HCT116 (cell line): ENCODE results near the gene MX2. TPM values are rescaled to one million over a fixed set of nuclear protein-coding genes. Genes with fewer than 3 reads are reported as not detected.

Source experiments
- ATAC-seq: fragments of 200-7000 bp; cut with Tn5 transposase; 2 replicates; pipeline ENCODE4 v1.9.1; 2020; ENCODE audit warnings: mild to moderate bottlenecking, moderate library complexity
- BruUV-seq: library from RNA; stranded (reverse); fragments of 400-500 nt; replicated peaks from 2 replicates; lab custom pipeline; 2021; lab: Mats Ljungman, UMichigan
- CTCF ChIA-PET: fragments of 300-600 bp; sonication (Branson Sonifier 250); formaldehyde crosslinking; loops from one replicate; lab custom pipeline; 2021; ENCODE audit warnings: antibody characterized with exemption; lab: Charles Lee
- POLR2A ChIA-PET: fragments of 300-600, 350-600 bp; sonication (Branson Sonifier 250); formaldehyde crosslinking; loops from one replicate; lab custom pipeline; 2021; ENCODE audit warnings: antibody characterized with exemption; lab: Charles Lee
- RAD21 ChIA-PET, 2 experiments: fragments of 300-600 bp; sonication (Branson Sonifier 250); formaldehyde crosslinking; loops; one replicate each; lab custom pipeline; 2023; ENCODE audit warnings: low total read pairs in 2 of 2; ENCODE audit not compliant: uncharacterized antibody in 2 of 2, unreplicated experiment in 2 of 2, low non-redundant PET in 1 of 2; lab: Charles Lee
- DNase-seq: peaks from one replicate; pipeline ENCODE4 v3.0.0-alpha.2; 2010; ENCODE audit warnings: low read depth, low spot score
- H2AFZ ChIP-seq: fragments of 200-600 bp; shearing (Covaris generic), sonication (generic); 2 replicates; pipeline ENCODE4 v1.6.1; 2017; ENCODE audit warnings: low read depth, mixed run types, mixed read lengths, antibody characterized with exemption, low read length; ENCODE audit not compliant: poor library complexity, severe bottlenecking
- H3K27ac ChIP-seq: 2 replicates; pipeline ENCODE4 v1.5.1; 2012; ENCODE audit warnings: low read depth, low read length
- H3K27me3 ChIP-seq: fragments of 200-600 bp; sonication (generic); 2 replicates; pipeline ENCODE4 v1.6.1; 2016; ENCODE audit warnings: mixed run types, low read length, mixed read lengths; ENCODE audit not compliant: insufficient read depth
- H3K36me3 ChIP-seq, 2 experiments: fragments of 200-500 bp in 1 of 2; fragments of 200-600 bp in 1 of 2; sonication (Bioruptor generic) in 1 of 2; sonication (generic) in 1 of 2; 2 replicates each; pipeline versions ENCODE4 v1.5.1 to v1.6.1; 2014 to 2016; ENCODE audit warnings: low read length in 2 of 2, inconsistent platforms in 1 of 2, mixed read lengths in 1 of 2, mixed run types in 1 of 2; ENCODE audit not compliant: insufficient read depth in 2 of 2, control insufficient read depth in 1 of 2
- H3K4me1 ChIP-seq, 2 experiments: fragments of 200-600 bp in 1 of 2; sonication (generic) in 1 of 2; 2 replicates each; pipeline versions ENCODE4 v1.5.1 to v1.6.1; 2012 to 2017; ENCODE audit warnings: low read length in 2 of 2, inconsistent platforms in 1 of 2, mild to moderate bottlenecking in 1 of 2, mixed read lengths in 1 of 2, mixed run types in 1 of 2, moderate library complexity in 1 of 2; ENCODE audit not compliant: insufficient read depth in 2 of 2, control insufficient read depth in 1 of 2
- H3K4me2 ChIP-seq: fragments of 200-600 bp; sonication (generic); 2 replicates; pipeline ENCODE4 v1.6.1; 2017; ENCODE audit warnings: mixed run types, low read length, mixed read lengths
- H3K4me3 ChIP-seq, 2 experiments: fragments of 200-600 bp in 1 of 2; sonication (generic) in 1 of 2; replicated peaks in 1 of 2; 2 replicates each; pipeline ENCODE4 v1.5.1; 2011 to 2016; ENCODE audit warnings: low read length in 2 of 2, control low read depth in 1 of 2, low read depth in 1 of 2, mild to moderate bottlenecking in 1 of 2, mixed read lengths in 1 of 2, mixed run types in 1 of 2
- H3K79me2 ChIP-seq: fragments of 200-600 bp; sonication (generic); 2 replicates; pipeline ENCODE4 v1.6.1; 2017; ENCODE audit warnings: mild to moderate bottlenecking, mixed run types, low read length, moderate library complexity, mixed read lengths; ENCODE audit not compliant: insufficient read depth
- H3K9ac ChIP-seq: fragments of 200-600 bp; sonication (generic); 2 replicates; pipeline ENCODE4 v1.6.1; 2016; ENCODE audit warnings: low read length, mixed read lengths
- H3K9me2 ChIP-seq: fragments of 200-600 bp; sonication (generic), shearing (Covaris generic); 2 replicates; pipeline ENCODE4 v1.6.1; 2017; ENCODE audit warnings: mixed run types, mild to moderate bottlenecking, moderate library complexity; ENCODE audit not compliant: insufficient read depth
- H3K9me3 ChIP-seq, 2 experiments: fragments of 200-500 bp in 1 of 2; fragments of 200-600 bp in 1 of 2; sonication (Bioruptor generic) in 1 of 2; sonication (generic) in 1 of 2; 2 replicates each; pipeline ENCODE4 v1.6.1; 2014 to 2017; ENCODE audit warnings: low read length in 2 of 2, mixed read lengths in 2 of 2, inconsistent platforms in 1 of 2, low read depth in 1 of 2, mild to moderate bottlenecking in 1 of 2, mixed run types in 1 of 2, moderate library complexity in 1 of 2; ENCODE audit not compliant: control insufficient read depth in 1 of 2, insufficient read depth in 1 of 2
- H4K20me1 ChIP-seq: fragments of 200-600 bp; sonication (generic), shearing (Covaris generic); 2 replicates; pipeline ENCODE4 v1.6.1; 2017; ENCODE audit warnings: mixed run types, mild to moderate bottlenecking, moderate library complexity; ENCODE audit not compliant: insufficient read depth
- CBX3 ChIP-seq: IDR thresholded peaks from 2 replicates; pipeline ENCODE4 v1.6.1; 2012; ENCODE audit warnings: low read depth
- CEBPB ChIP-seq: IDR thresholded peaks from 2 replicates; pipeline ENCODE4 v1.6.1; 2012; ENCODE audit warnings: low read depth
- EGR1 ChIP-seq: IDR thresholded peaks from 2 replicates; pipeline ENCODE4 v1.6.1; 2012; ENCODE audit warnings: low read depth
- ELF1 ChIP-seq: IDR thresholded peaks from 2 replicates; pipeline ENCODE4 v1.6.1; 2012; ENCODE audit warnings: low read depth, borderline replicate concordance
- EZH2 ChIP-seq: fragments of 200-600 bp; sonication (generic); IDR thresholded peaks from 2 replicates; pipeline ENCODE4 v1.6.1; 2017; ENCODE audit warnings: antibody characterized with exemption, mixed run types
- EZH2phosphoT487 ChIP-seq: fragments of 200-600 bp; IDR thresholded peaks from 2 replicates; pipeline ENCODE4 v1.6.1; 2018; ENCODE audit warnings: antibody characterized with exemption, borderline replicate concordance
- POLR2AphosphoS5 ChIP-seq: IDR thresholded peaks from 2 replicates; pipeline ENCODE4 v1.6.1; 2011; ENCODE audit warnings: mild to moderate bottlenecking, low read depth, low read length, moderate library complexity
- RAD21 ChIP-seq: IDR thresholded peaks from 2 replicates; pipeline ENCODE4 v1.6.1; 2012; ENCODE audit warnings: low read depth, mild to moderate bottlenecking
- SIN3A ChIP-seq: IDR thresholded peaks from 2 replicates; pipeline ENCODE4 v1.6.1; 2012; ENCODE audit warnings: low read depth
- SP1 ChIP-seq: IDR thresholded peaks from 2 replicates; pipeline ENCODE4 v1.6.1; 2012; ENCODE audit warnings: low read depth
- TCF7L2 ChIP-seq: IDR thresholded peaks from 2 replicates; pipeline ENCODE4 v1.7.0; 2011; ENCODE audit warnings: borderline replicate concordance, inconsistent platforms; ENCODE audit not compliant: insufficient read depth, insufficient read length; ENCODE audit errors: extremely low read depth
- ZFX ChIP-seq: fragments of 450-650 bp; IDR thresholded peaks from 2 replicates; pipeline ENCODE4 v1.6.1; 2017
- ZNF274 ChIP-seq: fragments of 200-500 bp; sonication (Bioruptor generic); IDR thresholded peaks from 2 replicates; pipeline ENCODE4 v1.6.1; 2014; ENCODE audit warnings: mild to moderate bottlenecking, low read depth, low read length, inconsistent platforms
- intact Hi-C: fragments of 100-400 bp; cut with micrococcal nuclease; formaldehyde crosslinking; loops from 2 replicates; pipeline ENCODE4 v1.10.0; 2022
- total RNA-seq: library from RNA; stranded (reverse); gene quantifications from one replicate; pipeline ENCODE4 v1.2.1, GENCODE V29; 2021; ENCODE audit not compliant: unreplicated experiment
- TF ChIP-seq, protein P1 (sequence below): IDR thresholded peaks from 2 replicates; pipeline ENCODE4 v1.6.1; 2011; ENCODE audit warnings: mild to moderate bottlenecking, low read length, moderate library complexity; ENCODE audit not compliant: insufficient replicate concordance; ENCODE audit errors: extremely low read depth
- TF ChIP-seq, protein P2 (sequence below): IDR thresholded peaks from 2 replicates; pipeline ENCODE4 v1.6.1; 2012
- TF ChIP-seq, protein P3 (sequence below): IDR thresholded peaks from 2 replicates; pipeline ENCODE4 v1.6.1; 2012; ENCODE audit warnings: low read depth

MX2 gene
- total RNA-seq, 1 experiment from 2014 or later: 0.22 TPM

DNA sequence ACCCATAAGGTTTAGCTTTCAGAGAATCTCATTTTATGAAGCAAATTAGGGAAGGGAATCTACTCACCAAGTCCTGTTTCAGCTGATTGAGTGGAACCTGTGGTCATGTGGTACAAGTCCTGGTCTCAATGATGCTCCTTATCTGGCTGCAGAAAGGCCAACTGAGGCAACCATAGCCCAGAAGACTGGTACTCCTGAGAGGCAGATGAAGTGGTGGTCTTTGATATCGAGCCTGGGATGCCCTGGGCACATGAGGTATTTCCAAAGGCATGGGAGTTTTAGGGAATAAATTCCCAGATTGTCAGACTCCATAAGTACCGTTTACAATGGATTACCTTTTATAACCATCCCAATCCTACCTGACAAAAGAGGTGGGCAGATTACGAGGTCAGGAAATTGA lies 67.5 kb downstream of the MX2 start:
- no peaks in the 10 kb centered on the region for H3K9me2 ChIP-seq
- H3K27ac ChIP-seq: no peak overlapping the region
- H3K4me2 ChIP-seq: no peak overlapping the region
- H2AFZ ChIP-seq: no peak overlapping the region
- no TSS peak for BruUV-seq
- RAD21 ChIA-PET: no interaction called here
- peaks cover 4% of the 10 kb centered on the region; the same call in 1 of the 2 replicates for H3K27me3 ChIP-seq
- no peak for DNase-seq
- H3K36me3 ChIP-seq: no peaks in the 10 kb centered on the region
- intact Hi-C loops: no loop called here
- no peak overlapping the region for H3K9ac ChIP-seq
- CTCF ChIA-PET: no interaction called here
- H3K79me2 ChIP-seq: no peaks in the 10 kb centered on the region
- TF ChIP-seq CBX3 (no peak), EGR1 (no peak), POLR2AphosphoS5 (no peak), CEBPB (no peak), ZFX (no peak), SP1 (no peak), EZH2phosphoT487 (no peak), RAD21 (no peak), ELF1 (no peak), SIN3A (no peak), EZH2 (no peak), ZNF274 (no peak), TCF7L2 (no peak)
- TF ChIP-seq, protein P1, sequence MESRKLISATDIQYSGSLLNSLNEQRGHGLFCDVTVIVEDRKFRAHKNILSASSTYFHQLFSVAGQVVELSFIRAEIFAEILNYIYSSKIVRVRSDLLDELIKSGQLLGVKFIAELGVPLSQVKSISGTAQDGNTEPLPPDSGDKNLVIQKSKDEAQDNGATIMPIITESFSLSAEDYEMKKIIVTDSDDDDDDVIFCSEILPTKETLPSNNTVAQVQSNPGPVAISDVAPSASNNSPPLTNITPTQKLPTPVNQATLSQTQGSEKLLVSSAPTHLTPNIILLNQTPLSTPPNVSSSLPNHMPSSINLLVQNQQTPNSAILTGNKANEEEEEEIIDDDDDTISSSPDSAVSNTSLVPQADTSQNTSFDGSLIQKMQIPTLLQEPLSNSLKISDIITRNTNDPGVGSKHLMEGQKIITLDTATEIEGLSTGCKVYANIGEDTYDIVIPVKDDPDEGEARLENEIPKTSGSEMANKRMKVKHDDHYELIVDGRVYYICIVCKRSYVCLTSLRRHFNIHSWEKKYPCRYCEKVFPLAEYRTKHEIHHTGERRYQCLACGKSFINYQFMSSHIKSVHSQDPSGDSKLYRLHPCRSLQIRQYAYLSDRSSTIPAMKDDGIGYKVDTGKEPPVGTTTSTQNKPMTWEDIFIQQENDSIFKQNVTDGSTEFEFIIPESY: no peak
- TF ChIP-seq, protein P2, sequence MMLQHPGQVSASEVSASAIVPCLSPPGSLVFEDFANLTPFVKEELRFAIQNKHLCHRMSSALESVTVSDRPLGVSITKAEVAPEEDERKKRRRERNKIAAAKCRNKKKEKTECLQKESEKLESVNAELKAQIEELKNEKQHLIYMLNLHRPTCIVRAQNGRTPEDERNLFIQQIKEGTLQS: no peak
- TF ChIP-seq, protein P3, sequence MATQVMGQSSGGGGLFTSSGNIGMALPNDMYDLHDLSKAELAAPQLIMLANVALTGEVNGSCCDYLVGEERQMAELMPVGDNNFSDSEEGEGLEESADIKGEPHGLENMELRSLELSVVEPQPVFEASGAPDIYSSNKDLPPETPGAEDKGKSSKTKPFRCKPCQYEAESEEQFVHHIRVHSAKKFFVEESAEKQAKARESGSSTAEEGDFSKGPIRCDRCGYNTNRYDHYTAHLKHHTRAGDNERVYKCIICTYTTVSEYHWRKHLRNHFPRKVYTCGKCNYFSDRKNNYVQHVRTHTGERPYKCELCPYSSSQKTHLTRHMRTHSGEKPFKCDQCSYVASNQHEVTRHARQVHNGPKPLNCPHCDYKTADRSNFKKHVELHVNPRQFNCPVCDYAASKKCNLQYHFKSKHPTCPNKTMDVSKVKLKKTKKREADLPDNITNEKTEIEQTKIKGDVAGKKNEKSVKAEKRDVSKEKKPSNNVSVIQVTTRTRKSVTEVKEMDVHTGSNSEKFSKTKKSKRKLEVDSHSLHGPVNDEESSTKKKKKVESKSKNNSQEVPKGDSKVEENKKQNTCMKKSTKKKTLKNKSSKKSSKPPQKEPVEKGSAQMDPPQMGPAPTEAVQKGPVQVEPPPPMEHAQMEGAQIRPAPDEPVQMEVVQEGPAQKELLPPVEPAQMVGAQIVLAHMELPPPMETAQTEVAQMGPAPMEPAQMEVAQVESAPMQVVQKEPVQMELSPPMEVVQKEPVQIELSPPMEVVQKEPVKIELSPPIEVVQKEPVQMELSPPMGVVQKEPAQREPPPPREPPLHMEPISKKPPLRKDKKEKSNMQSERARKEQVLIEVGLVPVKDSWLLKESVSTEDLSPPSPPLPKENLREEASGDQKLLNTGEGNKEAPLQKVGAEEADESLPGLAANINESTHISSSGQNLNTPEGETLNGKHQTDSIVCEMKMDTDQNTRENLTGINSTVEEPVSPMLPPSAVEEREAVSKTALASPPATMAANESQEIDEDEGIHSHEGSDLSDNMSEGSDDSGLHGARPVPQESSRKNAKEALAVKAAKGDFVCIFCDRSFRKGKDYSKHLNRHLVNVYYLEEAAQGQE: no peak
- H3K4me3 ChIP-seq: no peak overlapping the region
- H3K9me3 ChIP-seq: no peaks in the 10 kb centered on the region
- no peak for ATAC-seq
- H3K4me1 ChIP-seq: no peaks in the 10 kb centered on the region
- H4K20me1 ChIP-seq: no peaks in the 10 kb centered on the region
- POLR2A ChIA-PET: no interaction called here
